Loucy (cell line): Measurements from ENCODE around the gene PREX1.

Experiments
- EZH2phosphoT487 ChIP-seq: fragments of 200-600 bp; IDR thresholded peaks from 2 replicates; pipeline ENCODE4 v1.6.1; 2018; ENCODE audit warnings: antibody characterized with exemption, mild to moderate bottlenecking, moderate library complexity, borderline replicate concordance
- TF ChIP-seq, protein P1 (sequence below): fragments of 200-600 bp; sonication (generic); conservative IDR thresholded peaks from 2 replicates; pipeline ENCODE4 v1.5.1; 2014; ENCODE audit warnings: mild to moderate bottlenecking, antibody characterized with exemption, low read length

DNA sequence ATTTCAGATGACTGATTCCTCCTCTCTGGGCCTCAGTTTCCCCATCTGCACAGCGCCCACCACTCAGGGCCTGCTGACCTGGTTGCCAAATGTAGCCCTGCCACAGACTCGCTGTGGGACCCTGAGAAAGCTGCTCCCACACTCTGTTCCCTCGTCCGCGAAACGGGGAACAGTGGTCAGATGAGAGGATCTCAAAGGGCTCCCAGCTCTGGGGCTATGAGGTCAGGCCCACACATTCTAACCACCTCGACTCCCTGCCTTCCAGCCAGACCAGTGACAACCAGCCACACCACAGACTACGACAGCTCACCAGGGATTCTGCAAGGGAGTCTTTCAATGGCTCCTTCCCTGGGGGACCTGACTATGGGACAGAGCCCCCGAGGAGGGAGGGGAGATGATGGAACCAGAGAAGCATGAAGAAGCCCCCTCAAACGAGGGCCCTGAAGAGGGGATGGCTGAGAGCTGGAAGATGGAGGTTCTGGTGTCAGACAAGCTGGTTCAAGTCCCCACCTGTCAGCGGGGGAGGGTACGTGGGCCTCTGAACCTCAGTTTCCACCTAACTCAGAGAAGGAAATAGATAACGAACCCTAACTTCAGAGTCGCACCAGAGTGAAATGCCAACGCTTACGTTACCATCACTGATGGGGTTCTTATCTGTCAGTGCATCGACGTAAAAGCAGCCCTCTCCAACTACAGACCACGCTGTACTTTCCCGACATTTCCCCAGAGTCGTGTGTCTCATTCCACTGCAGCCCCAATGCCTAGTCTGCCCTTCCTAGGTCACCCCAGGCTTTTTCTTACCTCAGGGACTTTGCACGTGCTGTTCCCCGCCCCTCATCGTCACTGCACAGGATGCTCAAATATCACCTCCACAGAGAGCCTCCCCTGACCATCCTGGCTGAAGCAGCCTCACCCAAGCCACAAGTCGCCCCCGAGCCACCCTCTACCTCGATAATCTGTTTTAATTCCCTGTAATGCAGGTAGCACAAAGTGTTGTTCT, 60.5 kb downstream of the PREX1 start:
- TF ChIP-seq, protein P1, sequence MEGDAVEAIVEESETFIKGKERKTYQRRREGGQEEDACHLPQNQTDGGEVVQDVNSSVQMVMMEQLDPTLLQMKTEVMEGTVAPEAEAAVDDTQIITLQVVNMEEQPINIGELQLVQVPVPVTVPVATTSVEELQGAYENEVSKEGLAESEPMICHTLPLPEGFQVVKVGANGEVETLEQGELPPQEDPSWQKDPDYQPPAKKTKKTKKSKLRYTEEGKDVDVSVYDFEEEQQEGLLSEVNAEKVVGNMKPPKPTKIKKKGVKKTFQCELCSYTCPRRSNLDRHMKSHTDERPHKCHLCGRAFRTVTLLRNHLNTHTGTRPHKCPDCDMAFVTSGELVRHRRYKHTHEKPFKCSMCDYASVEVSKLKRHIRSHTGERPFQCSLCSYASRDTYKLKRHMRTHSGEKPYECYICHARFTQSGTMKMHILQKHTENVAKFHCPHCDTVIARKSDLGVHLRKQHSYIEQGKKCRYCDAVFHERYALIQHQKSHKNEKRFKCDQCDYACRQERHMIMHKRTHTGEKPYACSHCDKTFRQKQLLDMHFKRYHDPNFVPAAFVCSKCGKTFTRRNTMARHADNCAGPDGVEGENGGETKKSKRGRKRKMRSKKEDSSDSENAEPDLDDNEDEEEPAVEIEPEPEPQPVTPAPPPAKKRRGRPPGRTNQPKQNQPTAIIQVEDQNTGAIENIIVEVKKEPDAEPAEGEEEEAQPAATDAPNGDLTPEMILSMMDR, result no peak
- TF ChIP-seq EZH2phosphoT487, result no peak
